Renal cortical epithelial cell (primary cell): ENCODE data around the gene ZDBF2. TPM values are rescaled to one million over a fixed set of nuclear protein-coding genes. Genes with fewer than 3 reads are reported as not detected.
A peak's percentile ranks its signal among the peaks of the same experiment; 100 is the strongest.
"Not testable (repeated sequence)": the region's sequence is repeated elsewhere in the genome, so short reads cannot be mapped to it uniquely, and the experiment has no call there.

Source experiments
- DNase-seq: peaks from one replicate; pipeline ENCODE4 v3.0.0-alpha.2; 2011; ENCODE audit warnings: low read depth
- total RNA-seq: library from RNA; depleted of rRNA; stranded (reverse); fragments of >200 nt; gene quantifications from 2 replicates; pipeline ENCODE4 v1.2.3, GENCODE V29; 2014

The ZDBF2 gene
- total RNA-seq, 1 donor from 2014 or later, result 21.7 TPM

GRCh38 chr2:206259376-206260187 lies 14.9 kb upstream of the ZDBF2 start:
- no peak for DNase-seq

GRCh38 chr2:206260188-206261012 lies 14.1 kb upstream of the ZDBF2 start:
- peak; percentile 10 for DNase-seq

- DNase-seq, result no peak
These were observed 10.4 kb upstream of the ZDBF2 start for GRCh38 chr2:206263959-206264603.

DNA sequence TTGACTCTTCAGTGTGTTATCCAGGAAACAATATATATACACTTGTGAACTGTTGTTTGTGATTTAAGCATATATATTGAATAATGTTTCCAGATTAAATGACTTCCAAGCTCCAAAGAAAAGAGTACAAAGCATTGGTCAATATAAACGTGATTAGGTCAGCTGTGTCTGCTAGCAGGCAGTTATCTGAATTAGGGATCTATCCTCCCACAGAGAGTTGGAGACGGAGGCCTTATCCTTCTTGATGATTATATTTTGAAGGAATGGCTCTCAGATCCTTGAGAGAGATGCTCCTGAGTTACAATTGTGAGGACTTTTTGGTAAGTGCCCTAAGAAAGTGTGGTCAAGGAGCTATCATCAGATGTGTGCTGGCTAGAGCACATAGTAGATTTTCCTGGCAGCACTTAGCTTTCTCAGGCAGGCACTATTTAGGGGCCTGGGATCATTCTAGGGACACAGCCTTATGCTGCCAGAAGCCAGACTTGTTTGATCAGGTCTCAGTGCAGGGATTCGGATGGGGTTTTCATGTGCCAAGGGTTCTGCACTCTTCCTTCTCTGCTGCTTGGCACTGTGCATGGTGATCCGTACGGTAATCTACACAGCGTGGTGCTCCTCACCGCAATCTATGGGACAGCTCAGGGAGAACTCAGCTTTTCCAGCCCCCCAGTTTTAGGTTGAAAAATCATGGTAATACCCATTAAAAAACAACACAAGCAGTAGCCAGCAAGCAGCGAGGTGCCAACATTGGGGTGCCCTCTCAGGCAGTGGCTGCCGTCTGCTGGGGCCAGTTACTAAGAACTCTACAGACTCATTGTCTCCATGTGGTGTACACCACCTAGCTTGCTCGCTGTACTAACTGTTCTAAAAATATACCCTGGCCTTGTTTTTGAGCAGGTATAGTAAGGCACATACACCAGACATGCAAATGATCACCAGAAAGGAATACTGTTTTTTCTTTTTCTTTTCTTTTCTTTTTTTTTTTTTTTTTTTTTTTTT lies 8.0 kb upstream of the ZDBF2 start:
- no peak for DNase-seq

DNA sequence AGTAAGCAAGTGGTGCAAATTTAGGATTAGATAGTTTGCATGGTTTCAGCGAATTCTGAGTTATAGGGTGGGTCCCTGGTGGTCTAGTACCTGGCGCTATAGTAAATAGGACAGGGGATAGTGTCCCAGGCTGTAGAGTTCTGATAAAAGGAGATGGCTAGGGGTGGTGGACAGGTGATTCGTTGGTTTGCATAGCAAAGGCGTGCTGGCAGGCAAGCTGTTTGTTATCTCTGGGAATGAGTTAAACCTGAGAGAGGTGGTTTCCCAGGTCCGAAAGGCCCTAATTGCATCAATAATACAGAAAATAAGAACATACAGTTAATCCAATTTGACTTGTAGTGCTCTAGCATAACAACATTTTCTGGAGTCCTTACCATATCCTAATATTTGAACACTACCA lies 6.9 kb upstream of the ZDBF2 start:
- no peak for DNase-seq

DNA sequence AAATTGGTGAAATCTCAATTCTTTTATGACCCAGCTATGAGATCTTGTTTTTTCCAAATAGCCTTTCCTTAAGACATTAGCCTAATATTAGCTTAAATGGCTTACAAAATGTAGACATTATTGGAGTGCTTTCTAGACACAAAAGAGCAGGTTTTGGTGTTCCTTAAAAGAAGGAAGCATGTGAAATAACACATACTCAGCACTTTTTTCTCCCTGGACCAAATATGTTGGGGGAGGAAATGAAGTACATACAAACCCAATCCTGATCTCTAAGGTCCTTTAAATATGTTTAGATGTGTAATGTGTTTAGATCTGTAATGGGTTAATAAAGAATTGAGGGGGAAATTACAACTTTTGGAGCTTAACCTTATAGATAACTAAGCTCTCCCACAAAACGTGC lies 3.4 kb upstream of the ZDBF2 start:
- no peak for DNase-seq

GRCh38 chr2:206273905-206274304 lies 558 bp upstream of the ZDBF2 start:
- no peak for DNase-seq

GRCh38 chr2:206275312-206276055 lies 1.0 kb downstream of the ZDBF2 start:
- peak; percentile 38 for DNase-seq

DNA sequence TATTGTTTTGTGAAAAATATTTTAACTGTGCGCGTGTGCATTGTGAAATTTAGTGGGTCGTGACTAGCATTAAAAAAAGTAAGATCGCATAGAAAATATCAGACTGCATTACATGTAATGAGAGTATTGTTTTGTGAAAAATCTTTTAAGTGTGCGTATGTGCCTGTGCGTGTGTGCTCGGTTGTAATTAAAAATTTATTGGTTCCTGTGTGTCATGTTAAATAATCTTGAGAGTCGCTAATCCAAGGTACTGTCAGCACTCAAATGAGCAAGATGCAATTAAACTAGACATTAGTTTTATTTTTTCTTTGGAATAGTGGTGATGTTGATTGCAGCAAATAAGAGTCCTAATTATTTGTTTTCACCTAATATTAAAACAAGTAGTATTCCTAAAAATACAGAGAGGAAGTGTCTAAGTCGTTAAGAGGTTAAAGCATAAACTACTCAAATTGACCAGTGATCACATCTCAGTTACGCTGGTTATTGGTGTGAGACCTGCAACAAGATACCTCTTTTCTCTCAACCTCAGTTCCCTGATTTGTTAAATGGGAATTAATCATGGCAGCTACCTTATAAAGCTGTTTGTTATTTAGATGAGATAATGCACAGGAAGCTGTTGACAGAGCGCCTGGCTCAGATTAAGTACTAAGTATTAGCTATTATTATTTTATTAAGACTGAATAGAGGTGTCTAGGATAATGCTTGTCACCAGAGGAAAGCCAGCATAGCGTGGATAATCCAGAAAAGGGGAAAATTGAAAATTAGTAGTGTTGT lies 1.9 kb downstream of the ZDBF2 start:
- no peak for DNase-seq

- DNase-seq, result no peak
These were observed 3.0 kb downstream of the ZDBF2 start for GRCh38 chr2:206277503-206277902.

DNA sequence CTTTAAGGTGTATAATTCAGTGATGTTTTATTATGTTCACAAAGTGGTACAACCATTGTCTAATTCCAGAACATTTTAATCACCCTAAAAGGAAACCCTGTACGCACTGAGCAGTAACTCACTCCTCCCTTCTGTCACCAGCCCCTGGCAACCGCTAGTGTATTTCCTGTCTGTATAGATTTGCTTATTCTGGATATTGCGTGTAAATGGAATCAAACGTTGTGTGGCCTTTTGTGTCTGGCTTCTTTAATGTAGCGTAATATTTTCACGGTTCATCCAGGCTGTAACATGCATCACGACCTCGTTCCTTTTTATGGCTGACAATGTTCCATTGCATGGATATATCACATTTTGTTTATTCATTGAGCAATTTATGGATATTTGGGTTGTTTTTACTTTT lies 8.3 kb downstream of the ZDBF2 start:
- DNase-seq, result no peak

GRCh38 chr2:206287197-206287596 lies 12.7 kb downstream of the ZDBF2 start:
- DNase-seq, result no peak

GRCh38 chr2:206289391-206289790 lies 14.9 kb downstream of the ZDBF2 start:
- no peak for DNase-seq

DNA sequence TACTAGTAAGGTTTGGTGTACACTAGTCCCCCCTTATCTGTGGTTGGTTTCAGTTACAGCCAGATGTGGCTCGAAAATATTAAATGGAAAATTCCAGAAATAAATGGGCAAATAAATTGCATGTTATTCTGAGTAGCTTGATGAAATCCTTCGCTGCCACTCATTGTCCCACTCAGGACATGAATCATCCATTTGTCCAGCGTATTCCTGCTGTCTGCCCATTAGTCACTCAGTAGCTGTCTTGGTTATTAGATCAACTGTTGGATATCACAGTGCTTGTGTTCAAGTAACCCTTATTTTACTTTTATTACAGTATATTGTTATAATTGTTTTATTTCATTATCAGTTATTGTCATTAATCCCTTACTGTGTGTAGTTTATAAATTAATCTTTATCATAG lies 21.7 kb downstream of the ZDBF2 start:
- DNase-seq, result peak; percentile 58

DNA sequence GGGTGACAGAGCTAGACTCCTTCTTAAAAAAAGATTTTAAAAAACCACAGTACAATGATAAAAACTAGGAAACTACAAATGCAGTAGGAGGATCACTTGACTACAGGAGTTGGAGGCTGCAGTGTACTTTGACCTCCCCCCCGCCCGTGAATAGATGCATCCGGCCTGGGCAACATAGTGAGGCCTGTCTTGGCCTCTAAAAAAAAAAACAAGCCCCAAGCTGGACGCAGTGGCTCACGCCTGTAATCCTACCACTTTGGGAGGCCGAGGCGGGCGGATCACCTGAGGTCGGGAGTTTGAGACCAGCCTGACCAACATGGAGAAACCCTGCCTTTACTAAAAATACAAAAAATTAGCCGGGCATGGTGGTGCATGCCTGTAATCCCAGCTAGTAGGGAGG lies 25.1 kb downstream of the ZDBF2 start:
- DNase-seq, result not testable (repeated sequence)

DNA sequence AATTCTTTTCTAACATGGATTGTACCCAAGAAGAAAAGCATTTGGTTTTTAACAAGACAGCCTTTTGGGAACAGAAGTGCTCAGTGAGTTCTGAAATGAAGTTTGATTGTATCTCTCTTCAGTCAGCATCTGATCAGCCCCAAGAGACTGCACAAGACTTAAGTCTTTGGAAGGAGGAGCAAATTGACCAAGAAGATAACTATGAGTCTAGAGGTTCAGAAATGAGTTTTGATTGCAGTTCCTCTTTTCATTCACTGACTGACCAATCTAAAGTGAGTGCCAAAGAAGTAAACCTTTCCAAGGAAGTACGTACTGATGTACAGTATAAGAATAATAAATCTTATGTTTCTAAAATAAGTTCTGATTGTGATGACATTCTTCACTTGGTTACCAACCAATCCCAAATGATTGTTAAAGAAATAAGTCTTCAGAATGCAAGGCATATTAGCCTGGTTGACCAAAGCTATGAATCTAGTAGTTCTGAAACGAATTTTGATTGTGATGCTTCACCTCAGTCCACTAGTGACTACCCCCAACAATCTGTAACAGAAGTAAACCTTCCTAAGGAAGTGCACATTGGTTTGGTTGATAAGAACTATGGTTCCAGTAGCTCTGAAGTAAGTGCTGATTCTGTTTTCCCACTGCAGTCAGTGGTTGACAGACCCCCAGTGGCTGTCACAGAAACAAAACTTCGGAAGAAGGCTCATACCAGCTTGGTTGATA lies 31.2 kb downstream of the ZDBF2 start:
- DNase-seq, result no peak

DNA sequence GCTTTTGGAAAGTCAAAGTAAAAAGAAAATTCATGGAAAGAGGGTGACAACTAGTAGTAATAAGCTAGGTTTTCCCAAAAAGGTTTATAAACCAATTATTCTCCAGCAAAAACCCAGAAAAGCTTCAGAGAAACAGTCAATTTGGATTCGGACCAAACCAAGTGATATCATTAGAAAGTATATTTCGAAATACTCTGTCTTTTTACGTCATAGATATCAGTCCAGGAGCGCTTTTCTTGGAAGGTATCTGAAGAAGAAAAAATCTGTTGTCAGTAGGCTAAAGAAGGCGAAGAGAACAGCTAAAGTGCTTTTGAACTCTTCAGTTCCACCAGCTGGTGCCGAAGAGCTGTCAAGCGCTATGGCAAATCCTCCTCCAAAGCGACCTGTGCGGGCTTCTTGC lies 36.6 kb downstream of the ZDBF2 start:
- DNase-seq, result no peak

GRCh38 chr2:206316141-206316540 lies 41.7 kb downstream of the ZDBF2 start:
- no peak for DNase-seq

DNA sequence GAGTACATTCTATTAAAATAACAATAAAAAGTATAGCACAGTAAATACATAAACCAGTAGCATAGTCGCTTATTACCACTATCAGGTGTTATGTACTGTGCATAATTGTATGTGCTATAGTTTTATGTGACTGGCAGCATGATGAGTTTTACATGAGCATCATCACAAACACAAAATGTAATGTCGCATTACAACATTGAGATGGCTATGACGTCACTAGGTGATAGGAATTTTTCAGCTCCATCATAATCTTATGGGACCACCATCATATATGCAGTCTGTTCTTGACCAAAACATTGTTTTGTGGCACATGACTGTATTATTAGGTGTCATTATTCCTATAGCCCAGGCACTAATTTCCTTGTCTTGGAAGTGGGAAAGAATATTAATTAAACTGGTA lies 48.6 kb downstream of the ZDBF2 start:
- no peak for DNase-seq
